Activated CD8-positive, alpha-beta memory T cell treated with anti-CD3 and anti-CD28 coated beads, Interleukin-2, amount 50 U/mL, for 1 hour (primary cell): Measurements from ENCODE around the gene MYO7B.

Source experiments
- DNase-seq: peaks from one replicate; pipeline ENCODE4 v3.0.0-alpha.2; 2020; ENCODE audit errors: extremely low read depth

MYO7B gene

GRCh38 chr2:127636248-127637235 lies 101.1 kb downstream of the MYO7B start:
- no peak for DNase-seq

DNA sequence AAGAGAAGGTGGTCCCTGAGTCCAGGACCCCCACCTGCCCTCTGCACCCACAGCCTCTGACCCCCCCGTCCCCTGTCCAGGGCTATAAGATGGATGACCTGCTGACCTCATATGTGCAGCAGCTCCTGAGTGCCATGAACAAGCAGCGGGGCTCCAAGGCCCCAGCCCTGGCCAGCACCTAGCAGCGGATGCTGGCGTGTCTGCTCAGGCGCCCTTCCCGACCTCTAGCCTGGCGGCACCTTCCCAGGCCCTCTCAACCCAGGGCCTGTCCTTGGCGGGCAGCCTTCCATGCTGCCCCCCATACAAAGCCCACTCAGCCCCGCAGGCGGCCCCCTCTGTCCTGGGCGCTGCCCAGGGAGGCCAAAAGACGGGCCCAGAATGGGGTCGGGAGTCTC lies 101.8 kb downstream of the MYO7B start:
- DNase-seq: no peak

DNA sequence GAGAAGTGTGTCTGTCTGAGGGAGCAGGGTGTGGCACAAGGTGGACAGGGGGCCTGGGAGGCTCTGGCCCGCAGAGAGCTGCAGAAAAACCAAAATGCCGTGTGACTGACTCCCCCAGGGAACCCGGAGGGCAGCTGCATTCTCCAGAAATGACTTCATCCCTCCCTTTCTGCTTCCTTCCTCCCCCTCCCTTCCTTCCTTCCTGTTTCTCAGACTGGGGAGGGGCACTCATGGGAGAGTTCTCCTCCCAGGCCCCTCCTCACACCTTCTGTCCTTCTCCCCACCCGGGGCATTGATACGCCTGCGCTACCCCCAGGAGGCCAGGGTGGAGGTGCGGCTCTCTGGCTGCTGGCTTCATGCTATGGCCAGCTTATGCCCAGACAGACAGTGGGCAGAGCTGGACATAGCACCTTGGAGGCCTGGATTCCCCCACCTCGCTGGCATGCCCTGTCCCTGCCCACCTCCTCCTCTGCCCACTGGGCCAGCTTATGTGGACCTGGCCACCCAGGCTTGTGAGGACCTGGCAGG lies 102.3 kb downstream of the MYO7B start:
- DNase-seq: no peak

DNA sequence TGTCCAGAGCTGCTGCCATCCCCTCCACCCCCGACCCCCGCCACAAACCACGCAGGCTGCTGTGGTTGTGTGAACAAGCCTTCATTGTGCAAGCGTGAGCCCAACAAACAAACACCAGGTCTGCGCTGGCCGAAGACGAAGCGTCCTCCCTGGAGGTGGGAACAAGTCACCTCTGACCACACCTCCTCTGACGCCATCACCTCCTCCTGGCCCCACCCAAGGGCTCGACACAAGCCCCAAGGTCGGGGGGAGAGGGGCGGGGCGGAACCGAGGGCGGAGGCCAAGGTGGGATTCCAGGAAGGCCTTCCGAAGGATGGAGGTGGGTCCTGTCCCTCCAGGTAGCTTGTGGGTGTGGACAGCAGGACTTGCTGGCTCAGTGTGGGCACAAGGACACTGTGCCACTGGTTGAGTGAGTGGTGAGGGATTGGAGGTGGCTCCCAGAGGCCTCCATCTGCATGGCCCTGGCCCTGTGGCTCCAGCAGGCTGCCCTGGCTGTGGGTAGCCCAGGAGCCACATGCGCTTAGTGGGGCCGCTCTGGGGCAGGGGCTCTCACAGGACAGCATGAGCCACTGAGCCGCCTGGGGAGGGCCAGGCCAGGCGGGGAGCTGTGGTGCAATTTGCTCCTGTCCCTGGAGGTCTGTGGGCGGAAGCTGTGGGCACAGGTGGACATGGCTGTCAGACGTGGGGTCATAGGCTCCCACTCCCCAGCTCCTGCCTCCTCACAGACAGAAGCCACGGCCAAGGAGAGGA lies 103.1 kb downstream of the MYO7B start:
- DNase-seq: no peak

DNA sequence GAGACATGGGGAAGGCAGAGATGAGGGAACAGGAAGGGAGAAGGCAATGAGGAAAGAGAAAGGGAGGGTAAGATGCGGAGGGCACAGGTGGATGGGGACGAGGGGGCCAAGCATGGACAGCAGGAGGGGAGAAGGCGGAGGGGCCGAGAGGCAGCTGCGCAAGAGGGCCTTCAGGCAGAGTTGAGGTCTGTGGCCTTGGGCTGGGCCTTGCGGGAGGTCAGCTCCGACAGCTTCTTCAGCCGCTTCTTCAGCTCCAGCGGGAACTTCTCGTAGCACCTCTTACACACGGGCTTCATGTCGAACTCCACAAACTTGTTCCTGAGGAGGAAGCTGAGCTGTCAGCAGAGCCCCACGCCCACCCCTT lies 103.6 kb downstream of the MYO7B start:
- DNase-seq: no peak

GRCh38 chr2:127640082-127641072 lies 104.9 kb downstream of the MYO7B start:
- DNase-seq: no peak

DNA sequence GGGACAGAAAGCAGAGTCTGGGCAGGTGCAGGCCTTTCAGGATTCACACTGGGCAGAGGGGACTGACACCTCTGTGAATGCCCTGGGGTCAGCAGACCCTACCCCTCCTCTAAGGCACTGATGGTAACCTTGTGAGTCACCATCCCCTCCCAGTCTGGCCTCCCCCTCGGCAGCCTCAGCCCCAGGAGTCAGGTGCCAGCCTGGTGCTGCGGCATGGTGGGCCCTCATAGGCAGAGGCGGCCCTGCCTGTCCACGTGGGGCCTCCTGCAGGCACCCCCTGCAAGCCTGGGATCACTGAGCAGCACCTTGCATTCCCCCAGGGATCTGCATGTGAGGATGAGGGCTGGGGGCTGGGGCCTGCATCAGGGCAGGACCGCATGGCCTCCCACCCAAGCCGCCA lies 105.7 kb downstream of the MYO7B start:
- no peak for DNase-seq

DNA sequence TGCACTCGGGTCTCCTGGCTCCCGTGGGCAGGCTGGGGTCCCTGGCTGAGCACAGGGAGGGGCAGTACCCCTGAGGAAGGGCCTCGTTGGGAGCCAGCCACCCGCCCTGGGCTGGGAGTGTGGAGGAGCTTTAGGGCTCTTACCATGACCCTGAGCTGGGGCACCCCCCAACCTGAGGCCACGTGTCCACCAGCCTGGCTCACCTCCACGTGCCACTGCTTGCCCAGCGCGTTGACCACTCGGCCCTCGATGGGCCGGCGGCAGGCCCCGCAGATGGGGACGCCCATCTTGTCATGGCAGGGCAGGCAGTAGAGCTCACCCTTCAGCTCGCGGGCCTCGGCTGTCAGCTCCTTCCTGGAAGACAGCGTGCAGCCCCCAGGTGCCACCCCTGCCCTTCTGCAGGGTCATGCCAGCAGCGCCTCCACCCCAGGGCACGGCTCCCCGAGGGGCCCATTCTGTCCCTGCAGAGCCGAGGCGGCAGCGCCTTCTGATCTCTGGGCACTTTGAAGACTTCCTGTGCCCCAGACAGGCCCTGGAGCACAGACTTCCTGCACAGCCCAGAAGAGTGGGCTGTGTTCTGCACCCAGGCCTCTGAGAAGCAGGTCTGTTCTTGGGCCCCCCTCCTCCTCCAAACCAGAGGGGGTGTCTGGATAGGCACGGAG lies 106.5 kb downstream of the MYO7B start:
- DNase-seq: no peak

DNA sequence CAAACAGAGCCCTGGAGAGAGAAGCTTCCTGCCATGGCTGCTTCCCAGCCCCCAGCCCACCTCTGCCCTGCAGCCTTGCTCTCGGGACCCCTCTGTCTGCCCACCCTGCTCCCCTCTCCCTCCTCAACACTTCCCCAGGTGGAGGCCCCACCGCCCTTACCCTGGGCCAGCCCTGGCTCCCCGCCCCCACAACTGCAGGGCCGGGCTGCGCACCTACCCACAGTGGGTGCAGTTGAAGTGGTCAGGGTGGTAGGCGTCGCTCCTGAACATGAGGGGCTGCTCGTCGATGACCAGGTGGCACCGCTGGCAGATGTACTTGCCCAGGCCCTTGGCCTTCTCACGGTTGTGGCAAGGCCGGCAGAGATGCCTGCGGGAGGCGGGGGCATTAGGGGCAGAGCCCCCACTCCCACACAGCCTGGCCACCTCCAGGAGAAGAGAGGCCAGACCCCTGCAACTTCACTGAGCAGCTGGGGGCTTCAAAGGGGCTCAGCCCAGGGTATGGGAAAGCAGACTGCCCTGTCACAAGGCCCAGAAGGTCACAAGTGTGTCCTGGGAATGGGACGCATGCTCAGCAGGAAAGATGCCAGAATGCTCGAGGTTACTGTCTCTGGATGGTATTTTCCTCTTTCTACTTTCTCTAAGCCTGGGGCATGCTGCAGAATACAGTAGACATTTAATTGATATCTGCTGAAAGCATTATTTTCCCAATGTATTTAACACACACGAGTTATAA lies 107.4 kb downstream of the MYO7B start:
- DNase-seq: no peak

DNA sequence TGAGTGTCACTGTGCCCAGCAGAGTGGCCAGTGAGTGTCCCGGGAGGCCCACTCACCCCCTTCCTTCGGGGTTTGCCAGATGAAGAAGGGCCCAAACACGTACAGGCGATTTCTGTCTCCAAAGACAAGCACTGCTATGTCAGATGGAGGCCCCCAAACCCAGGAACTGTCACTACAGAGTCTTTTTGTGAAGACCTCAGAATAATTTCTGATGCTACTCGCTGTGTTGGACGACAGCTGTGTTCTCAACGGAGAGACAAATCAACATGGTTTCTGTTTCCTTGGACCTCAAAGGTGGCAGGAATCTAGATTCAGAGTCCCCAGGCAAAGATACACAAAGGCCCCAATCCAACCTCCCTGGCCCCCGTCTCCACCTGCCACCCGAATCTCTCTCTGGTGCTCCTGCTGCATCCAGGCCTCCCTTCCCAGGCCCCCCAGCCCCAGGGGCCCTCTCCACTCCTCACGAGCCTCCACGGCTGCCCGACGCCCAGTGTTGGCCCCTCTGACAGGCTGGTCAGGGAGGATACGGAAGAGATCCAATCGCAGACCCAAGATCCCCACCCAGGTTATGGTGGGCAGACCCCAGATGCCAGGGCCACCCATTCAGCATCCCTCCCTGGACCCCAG lies 108.1 kb downstream of the MYO7B start:
- DNase-seq: no peak

DNA sequence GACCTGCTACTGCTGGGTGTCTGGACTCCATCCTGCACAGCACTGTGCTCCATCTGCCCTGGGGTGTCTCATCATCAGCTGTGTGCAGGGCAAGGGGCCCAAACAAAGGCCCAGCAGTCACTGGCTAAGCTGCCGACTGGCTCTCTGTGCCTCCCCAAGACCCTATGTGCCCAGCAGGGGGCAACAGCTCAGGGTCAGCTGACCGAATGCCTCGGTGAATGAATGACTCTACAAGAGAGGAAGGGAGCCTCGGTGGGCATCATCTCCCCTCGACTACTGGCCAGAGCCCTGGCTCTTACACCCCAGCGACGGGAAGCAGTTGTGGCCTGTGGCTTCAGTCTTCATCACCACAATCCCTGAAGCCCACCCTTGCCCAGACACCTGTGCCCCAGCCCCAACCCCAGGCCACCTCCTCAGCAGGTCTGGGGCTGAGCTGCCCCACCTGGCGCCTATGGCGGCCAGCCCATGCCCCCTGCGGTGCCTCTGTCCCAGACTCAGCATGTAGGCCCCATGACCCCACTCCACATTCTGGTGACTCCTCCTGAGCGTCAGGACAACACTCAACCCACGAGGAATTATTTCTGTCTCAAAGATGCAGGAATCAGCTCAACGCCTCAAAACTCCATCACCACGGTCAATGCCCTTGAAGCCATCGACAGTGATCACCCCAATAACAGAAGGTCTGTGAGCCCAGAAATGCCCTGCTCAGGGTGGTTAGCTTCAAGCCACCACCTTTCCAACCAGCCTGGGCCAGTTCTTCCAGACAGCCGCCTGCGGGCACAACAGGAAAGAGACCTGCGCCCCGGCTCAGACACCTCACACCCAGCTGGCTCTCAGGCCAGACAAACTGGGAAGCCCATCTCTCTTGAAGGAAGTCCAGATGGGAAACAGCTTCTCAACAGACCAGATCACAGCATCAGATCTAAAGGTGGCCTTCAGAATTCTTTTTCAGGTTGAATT lies 108.9 kb downstream of the MYO7B start:
- DNase-seq: no peak

GRCh38 chr2:127645026-127645394 lies 109.5 kb downstream of the MYO7B start:
- no peak for DNase-seq

- no peak for DNase-seq
Measured at GRCh38 chr2:127645395-127646291, 110.2 kb downstream of the MYO7B start, which contains the start of gene GPR17. Gene GPR17, plus strand, starts transcription at chr2:127646153. Its CDS starts 4,583 bp downstream, at chr2:127650736.

DNA sequence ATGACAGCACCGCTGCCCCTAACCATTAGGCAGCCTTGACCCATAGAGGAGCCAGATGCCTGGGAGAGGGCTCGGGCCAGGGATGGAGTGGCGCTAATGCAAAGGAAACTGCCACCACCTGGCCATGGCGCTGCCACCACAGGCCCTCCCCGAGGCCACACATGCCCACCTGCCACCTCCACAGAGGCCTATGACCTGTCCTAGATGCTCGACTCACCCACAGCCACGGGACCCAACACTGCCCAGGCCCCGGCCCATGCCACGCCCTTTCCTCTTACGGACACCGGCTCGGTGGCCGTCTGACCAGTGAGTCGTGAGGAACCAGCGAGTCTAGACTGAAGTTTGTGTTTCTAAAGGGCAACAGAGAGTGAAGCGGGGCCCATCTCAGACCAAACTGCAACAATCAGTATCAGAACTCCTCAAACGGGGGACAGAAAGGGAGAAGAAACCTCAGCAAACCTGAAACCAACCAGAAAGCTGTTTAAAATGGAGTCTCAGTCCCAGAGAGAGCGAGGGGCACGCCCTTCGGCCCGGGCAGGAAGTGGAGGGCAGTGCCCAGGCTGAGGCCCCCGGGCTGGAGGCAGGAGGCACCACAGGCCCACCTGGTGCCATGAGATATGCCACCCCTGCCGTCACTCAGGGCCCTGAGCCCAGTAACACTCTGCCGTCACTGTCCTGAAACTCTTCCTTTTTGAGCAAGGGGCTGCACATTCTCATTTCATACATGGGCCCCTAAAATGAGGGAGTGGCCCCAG lies 111.2 kb downstream of the MYO7B start:
- no peak for DNase-seq

- DNase-seq: no peak
Measured at GRCh38 chr2:127647242-127648190, 112.0 kb downstream of the MYO7B start.

DNA sequence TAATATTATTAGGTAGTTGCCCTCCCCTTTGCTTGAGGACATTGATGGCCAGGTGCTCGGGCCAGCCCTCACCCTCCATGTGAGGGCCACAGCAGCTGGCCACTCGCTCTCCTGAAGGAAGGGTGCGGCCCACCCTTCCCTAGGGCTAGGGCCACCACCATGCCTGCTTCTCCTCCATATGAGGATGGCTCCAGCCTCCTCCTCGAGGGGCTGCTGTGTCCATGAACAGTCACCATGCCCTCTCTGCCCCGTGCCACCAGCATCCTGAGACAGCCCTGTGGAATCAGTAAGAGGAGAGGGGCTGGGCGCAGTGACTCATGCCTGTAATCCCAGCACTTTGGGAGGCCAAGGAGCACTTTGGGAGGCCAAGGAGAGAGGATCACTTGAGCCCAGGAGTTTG lies 112.8 kb downstream of the MYO7B start:
- DNase-seq: no peak
